C4-2B (cell line): ENCODE results near the gene MLLT1.

Source experiments
- ZFX ChIP-seq: fragments of 450-650 bp; IDR thresholded peaks from 2 replicates; pipeline ENCODE4 v1.6.1; 2017
- TF ChIP-seq, protein P1 (sequence below): fragments of 450-650 bp; conservative IDR thresholded peaks from 2 replicates; pipeline ENCODE4 v1.5.1; 2017; ENCODE audit warnings: mild to moderate bottlenecking

DNA sequence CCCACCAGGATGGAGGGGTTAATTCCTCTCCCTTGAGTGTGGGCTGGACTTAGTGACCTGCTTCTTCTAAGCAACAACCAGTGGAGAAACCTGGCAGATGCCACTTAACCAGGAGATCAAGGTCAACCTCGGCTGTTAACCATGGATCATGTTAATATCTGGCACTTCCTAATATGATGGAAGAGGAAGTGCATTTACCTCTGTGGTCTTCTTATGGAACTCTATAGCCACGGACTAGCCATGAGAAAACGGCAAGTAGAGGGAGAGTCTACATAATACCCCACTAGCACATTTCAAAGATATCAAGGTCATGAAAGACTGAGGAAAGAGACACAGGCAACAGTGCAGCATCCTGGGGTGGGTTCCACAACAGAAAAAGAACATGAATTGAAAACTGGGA, 31.4 kb downstream of the MLLT1 start:
- TF ChIP-seq, protein P1, sequence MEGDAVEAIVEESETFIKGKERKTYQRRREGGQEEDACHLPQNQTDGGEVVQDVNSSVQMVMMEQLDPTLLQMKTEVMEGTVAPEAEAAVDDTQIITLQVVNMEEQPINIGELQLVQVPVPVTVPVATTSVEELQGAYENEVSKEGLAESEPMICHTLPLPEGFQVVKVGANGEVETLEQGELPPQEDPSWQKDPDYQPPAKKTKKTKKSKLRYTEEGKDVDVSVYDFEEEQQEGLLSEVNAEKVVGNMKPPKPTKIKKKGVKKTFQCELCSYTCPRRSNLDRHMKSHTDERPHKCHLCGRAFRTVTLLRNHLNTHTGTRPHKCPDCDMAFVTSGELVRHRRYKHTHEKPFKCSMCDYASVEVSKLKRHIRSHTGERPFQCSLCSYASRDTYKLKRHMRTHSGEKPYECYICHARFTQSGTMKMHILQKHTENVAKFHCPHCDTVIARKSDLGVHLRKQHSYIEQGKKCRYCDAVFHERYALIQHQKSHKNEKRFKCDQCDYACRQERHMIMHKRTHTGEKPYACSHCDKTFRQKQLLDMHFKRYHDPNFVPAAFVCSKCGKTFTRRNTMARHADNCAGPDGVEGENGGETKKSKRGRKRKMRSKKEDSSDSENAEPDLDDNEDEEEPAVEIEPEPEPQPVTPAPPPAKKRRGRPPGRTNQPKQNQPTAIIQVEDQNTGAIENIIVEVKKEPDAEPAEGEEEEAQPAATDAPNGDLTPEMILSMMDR: no peak
- TF ChIP-seq ZFX: no peak
